Islet precursor cell (in vitro differentiated cells): ENCODE measurements around the gene MAML3.

Experiments
- DNase-seq: peaks from one replicate; pipeline ENCODE4 v3.0.0-alpha.2; 2018

Gene MAML3

GRCh38 chr4:139738846-139739613 lies 415.0 kb downstream of the MAML3 start:
- DNase-seq = no peak

GRCh38 chr4:139736661-139737060 lies 417.3 kb downstream of the MAML3 start:
- no peak for DNase-seq

GRCh38 chr4:139736274-139736660 lies 417.7 kb downstream of the MAML3 start:
- DNase-seq = no peak

GRCh38 chr4:139735381-139736273 lies 418.4 kb downstream of the MAML3 start:
- peak; percentile 76 for DNase-seq

- peak; percentile 98 for DNase-seq
Observed at GRCh38 chr4:139734875-139735380, 419.1 kb downstream of the MAML3 start.

GRCh38 chr4:139734201-139734874 lies 419.6 kb downstream of the MAML3 start:
- DNase-seq = no peak

- DNase-seq = no peak
Observed at GRCh38 chr4:139732991-139733570, 420.9 kb downstream of the MAML3 start.

- peak; percentile 37 for DNase-seq
Observed at GRCh38 chr4:139728840-139729239, 425.1 kb downstream of the MAML3 start.

- no peak for DNase-seq
Observed at GRCh38 chr4:139728146-139728545, 425.8 kb downstream of the MAML3 start.

GRCh38 chr4:139726615-139727014 lies 427.4 kb downstream of the MAML3 start:
- no peak for DNase-seq

- DNase-seq = no peak
Observed at GRCh38 chr4:139725236-139725635, 428.7 kb downstream of the MAML3 start.

GRCh38 chr4:139721789-139722188 lies 432.2 kb downstream of the MAML3 start:
- DNase-seq = no peak

GRCh38 chr4:139720806-139721205 lies 433.2 kb downstream of the MAML3 start:
- no peak for DNase-seq

- peak; percentile 64 for DNase-seq
Observed at GRCh38 chr4:139719381-139720101, 434.4 kb downstream of the MAML3 start.

- DNase-seq = no peak
Observed at GRCh38 chr4:139718833-139719232, 435.2 kb downstream of the MAML3 start.

GRCh38 chr4:139718358-139718757 lies 435.6 kb downstream of the MAML3 start:
- no peak for DNase-seq

GRCh38 chr4:139715746-139716391 lies 438.1 kb downstream of the MAML3 start:
- peak; percentile 62 for DNase-seq

- no peak for DNase-seq
Observed at GRCh38 chr4:139712882-139713281, 441.1 kb downstream of the MAML3 start.

GRCh38 chr4:139711461-139711860 lies 442.5 kb downstream of the MAML3 start:
- DNase-seq = no peak

GRCh38 chr4:139710073-139710472 lies 443.9 kb downstream of the MAML3 start:
- no peak for DNase-seq

GRCh38 chr4:139709660-139710059 lies 444.3 kb downstream of the MAML3 start:
- DNase-seq = no peak
